ENCODE measurements around the gene ANKRD23.

The ANKRD23 gene

GRCh38 chr2:96881349-96882195 lies 37.8 kb upstream of the ANKRD23 start:
- no peaks in the 10 kb centered on the region for H3K4me1 Mint-ChIP-seq (ENCODE audit: low read depth)
- H3K27me3 Mint-ChIP-seq (ENCODE audit: low read depth) = no peaks in the 10 kb centered on the region
- no peaks in the 10 kb centered on the region for H3K9me3 Mint-ChIP-seq
- H3K27ac Mint-ChIP-seq = no peak overlapping the region
- no peak overlapping the region for H3K4me3 Mint-ChIP-seq
- H3K36me3 Mint-ChIP-seq (ENCODE audit: low read depth) = no peaks in the 10 kb centered on the region

GRCh38 chr2:96880891-96881273 lies 37.1 kb upstream of the ANKRD23 start:
- no peaks in the 10 kb centered on the region for H3K4me1 Mint-ChIP-seq (ENCODE audit: low read depth)
- no peak overlapping the region for H3K27ac Mint-ChIP-seq
- no peaks in the 10 kb centered on the region for H3K36me3 Mint-ChIP-seq (ENCODE audit: low read depth)
- H3K4me3 Mint-ChIP-seq = no peak overlapping the region
- no peaks in the 10 kb centered on the region for H3K9me3 Mint-ChIP-seq
- H3K27me3 Mint-ChIP-seq (ENCODE audit: low read depth) = no peaks in the 10 kb centered on the region

- Mint-ChIP-seq H3K4me3 (no peak overlapping the region), H3K9me3 (no peaks in the 10 kb centered on the region), H3K27me3 (ENCODE audit: low read depth) (peaks cover 3% of the 10 kb centered on the region), H3K4me1 (ENCODE audit: low read depth) (peaks cover under 1% of the 10 kb centered on the region), H3K36me3 (ENCODE audit: low read depth) (no peaks in the 10 kb centered on the region), H3K27ac (no peak overlapping the region)
Observed at GRCh38 chr2:96879545-96880040, 35.8 kb upstream of the ANKRD23 start.

- Mint-ChIP-seq H3K4me1 (ENCODE audit: low read depth) (peaks cover 5% of the 10 kb centered on the region), H3K27ac (no peak overlapping the region), H3K36me3 (ENCODE audit: low read depth) (no peaks in the 10 kb centered on the region), H3K27me3 (ENCODE audit: low read depth) (peaks cover 6% of the 10 kb centered on the region), H3K4me3 (no peak overlapping the region), H3K9me3 (no peaks in the 10 kb centered on the region)
Observed at GRCh38 chr2:96878796-96879544, 35.1 kb upstream of the ANKRD23 start.

GRCh38 chr2:96878171-96878570 lies 34.4 kb upstream of the ANKRD23 start:
- H3K4me3 Mint-ChIP-seq = no peak overlapping the region
- peaks cover 6% of the 10 kb centered on the region for H3K27me3 Mint-ChIP-seq (ENCODE audit: low read depth)
- H3K4me1 Mint-ChIP-seq (ENCODE audit: low read depth) = peaks cover 5% of the 10 kb centered on the region
- H3K27ac Mint-ChIP-seq = no peak overlapping the region
- no peaks in the 10 kb centered on the region for H3K36me3 Mint-ChIP-seq (ENCODE audit: low read depth)
- H3K9me3 Mint-ChIP-seq = no peaks in the 10 kb centered on the region

GRCh38 chr2:96877631-96878092 lies 33.8 kb upstream of the ANKRD23 start:
- H3K36me3 Mint-ChIP-seq (ENCODE audit: low read depth) = no peaks in the 10 kb centered on the region

GRCh38 chr2:96877042-96877451 lies 33.2 kb upstream of the ANKRD23 start:
- H3K27me3 Mint-ChIP-seq (ENCODE audit: low read depth) = peaks cover 6% of the 10 kb centered on the region
- H3K27ac Mint-ChIP-seq = no peak overlapping the region
- peaks cover 5% of the 10 kb centered on the region for H3K4me1 Mint-ChIP-seq (ENCODE audit: low read depth)
- no peak overlapping the region for H3K4me3 Mint-ChIP-seq
- H3K36me3 Mint-ChIP-seq (ENCODE audit: low read depth) = no peaks in the 10 kb centered on the region
- H3K9me3 Mint-ChIP-seq = no peaks in the 10 kb centered on the region

More at GRCh38 chr2:96877631-96878092, 33.8 kb upstream of the ANKRD23 start:
- Mint-ChIP-seq H3K4me1 (ENCODE audit: low read depth) (peaks cover 5% of the 10 kb centered on the region), H3K4me3 (no peak overlapping the region), H3K9me3 (no peaks in the 10 kb centered on the region), H3K27me3 (ENCODE audit: low read depth) (peaks cover 6% of the 10 kb centered on the region), H3K27ac (no peak overlapping the region)

- peaks cover 7% of the 10 kb centered on the region for H3K27me3 Mint-ChIP-seq (ENCODE audit: low read depth)
- H3K4me1 Mint-ChIP-seq (ENCODE audit: low read depth) = peaks cover 5% of the 10 kb centered on the region
- H3K4me3 Mint-ChIP-seq = no peak overlapping the region
- H3K36me3 Mint-ChIP-seq (ENCODE audit: low read depth) = no peaks in the 10 kb centered on the region
- no peaks in the 10 kb centered on the region for H3K9me3 Mint-ChIP-seq
- H3K27ac Mint-ChIP-seq = no peak overlapping the region
Observed at GRCh38 chr2:96876269-96877041, 32.6 kb upstream of the ANKRD23 start.

- peaks cover 11% of the 10 kb centered on the region for H3K4me1 Mint-ChIP-seq (ENCODE audit: low read depth)
- no peak overlapping the region for H3K4me3 Mint-ChIP-seq
- no peak overlapping the region for H3K27ac Mint-ChIP-seq
- no peaks in the 10 kb centered on the region for H3K36me3 Mint-ChIP-seq (ENCODE audit: low read depth)
- no peaks in the 10 kb centered on the region for H3K9me3 Mint-ChIP-seq
- H3K27me3 Mint-ChIP-seq (ENCODE audit: low read depth) = peaks cover 14% of the 10 kb centered on the region
Observed at GRCh38 chr2:96875498-96876268, 31.9 kb upstream of the ANKRD23 start.

- Mint-ChIP-seq H3K4me1 (ENCODE audit: low read depth) (peaks cover 16% of the 10 kb centered on the region), H3K36me3 (ENCODE audit: low read depth) (no peaks in the 10 kb centered on the region), H3K27me3 (ENCODE audit: low read depth) (peaks cover 17% of the 10 kb centered on the region), H3K4me3 (no peak overlapping the region), H3K9me3 (no peaks in the 10 kb centered on the region), H3K27ac (no peak overlapping the region)
Observed at GRCh38 chr2:96874198-96874831, 30.5 kb upstream of the ANKRD23 start.

GRCh38 chr2:96873651-96874096 lies 29.9 kb upstream of the ANKRD23 start:
- no peaks in the 10 kb centered on the region for H3K9me3 Mint-ChIP-seq
- H3K4me1 Mint-ChIP-seq (ENCODE audit: low read depth) = peaks cover 16% of the 10 kb centered on the region
- no peak overlapping the region for H3K4me3 Mint-ChIP-seq
- no peaks in the 10 kb centered on the region for H3K36me3 Mint-ChIP-seq (ENCODE audit: low read depth)
- H3K27me3 Mint-ChIP-seq (ENCODE audit: low read depth) = peaks cover 17% of the 10 kb centered on the region
- H3K27ac Mint-ChIP-seq = no peak overlapping the region

- Mint-ChIP-seq H3K27me3 (ENCODE audit: low read depth) (peaks cover 17% of the 10 kb centered on the region), H3K4me1 (ENCODE audit: low read depth) (peaks cover 18% of the 10 kb centered on the region), H3K27ac (no peak overlapping the region), H3K36me3 (ENCODE audit: low read depth) (no peaks in the 10 kb centered on the region), H3K4me3 (no peak overlapping the region), H3K9me3 (no peaks in the 10 kb centered on the region)
Observed at GRCh38 chr2:96872591-96873349, 28.9 kb upstream of the ANKRD23 start.
